Activated naive CD4-positive, alpha-beta T cell (primary cell): ENCODE measurements around the gene ZNF418.
A peak's percentile ranks its signal among the peaks of the same experiment; 100 is the strongest.
"Not testable (repeated sequence)": the region's sequence is repeated elsewhere in the genome, so short reads cannot be mapped to it uniquely, and the experiment has no call there.

ENCODE experiments used
- DNase-seq, 4 experiments: peaks; one replicate each; lab custom pipeline; 2025; lab: John Stamatoyannopoulos, UW

The ZNF418 gene

GRCh38 chr19:57888560-57889231 lies 46.5 kb downstream of the ZNF418 start, which contains the start of gene ZNF814:
TSS of gene ZNF814 (minus strand) at chr19:57889037. CDS start at chr19:57888802, 235 bp downstream.
- peak; percentile 41 to 78 (median 64) for DNase-seq

GRCh38 chr19:57888107-57888559 lies 47.1 kb downstream of the ZNF418 start:
- no peak for DNase-seq

- no peak for DNase-seq
Measured at GRCh38 chr19:57887195-57887941, 47.8 kb downstream of the ZNF418 start.

- no peak for DNase-seq
Measured at GRCh38 chr19:57886046-57886445, 49.2 kb downstream of the ZNF418 start.

GRCh38 chr19:57873883-57874799 lies 61.1 kb downstream of the ZNF418 start:
- not testable (repeated sequence) for DNase-seq

GRCh38 chr19:57872450-57872849 lies 62.8 kb downstream of the ZNF418 start:
- DNase-seq, result no peak
